ENCODE results near the gene EVPL. TPM values are rescaled to one million over a fixed set of nuclear protein-coding genes. Genes with fewer than 3 reads are reported as not detected.

The EVPL gene
- total and polyA plus RNA-seq, 10 of the 15 experiments (the other 5 are each of a cell fraction or from before 2014, with no cell fraction given): 0.03 TPM; not detected in 9

DNA sequence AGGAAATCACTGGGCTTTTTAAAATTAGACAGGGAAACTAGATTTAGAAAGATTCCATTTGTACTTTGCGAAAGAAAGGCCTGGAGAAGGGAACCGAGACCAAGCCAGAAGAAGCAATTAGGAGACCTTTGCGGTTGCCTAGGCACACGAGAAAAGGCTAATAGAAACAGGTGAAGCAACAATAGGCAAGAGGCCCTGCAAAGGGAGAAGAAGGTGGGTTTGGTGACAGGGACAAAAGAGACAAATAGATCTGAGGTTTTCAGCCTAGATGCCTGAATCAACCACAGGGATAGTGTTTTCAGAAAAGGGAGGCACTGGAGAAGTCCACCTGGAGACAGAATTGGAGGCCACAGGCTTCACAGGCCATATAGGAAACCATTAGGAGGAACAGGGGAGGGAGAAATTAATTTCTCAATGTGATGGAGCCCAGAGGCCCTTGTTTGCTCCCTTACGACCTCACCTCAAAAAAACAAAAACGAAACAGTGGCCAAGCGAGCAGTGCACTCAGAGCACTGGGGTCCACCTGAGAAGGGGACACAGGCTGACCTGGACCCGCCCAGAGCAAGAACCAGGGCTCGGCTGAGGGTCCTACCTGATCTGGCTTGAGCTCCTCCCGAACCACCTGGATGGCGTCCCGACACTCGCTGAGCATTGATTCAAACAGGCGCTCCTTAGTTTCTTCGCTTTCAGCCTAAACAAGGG is 22.9 kb upstream of the EVPL start:
- in situ Hi-C loops (cut with MboI): no loop called here
- no peak for FAIRE-seq
- CTCF ChIA-PET: interaction anchor here (0.7 to 1.4 kb wide), 2 partner anchors 9 to 36 kb away, joined by 4 to 5 read pairs; no protein-coding TSS in a partner anchor
- no peaks in the 10 kb centered on the region for H3K79me2 ChIP-seq (ENCODE audit: control insufficient read depth, insufficient read depth, low read length)
- SMC1A ChIA-PET (ENCODE audit: uncharacterized antibody, unreplicated experiment): no interaction called here
- H3K4me1 ChIP-seq (ENCODE audit: control insufficient read depth, insufficient read depth, low read length): peaks cover 11% of the 10 kb centered on the region
- RAD21 ChIA-PET (ENCODE audit: unreplicated experiment): interaction anchor here (1.1 kb wide), 1 partner anchor 230 kb away, joined by 4 read pairs; no protein-coding TSS in a partner anchor
- no peak for DNase-seq (ENCODE audit: low read depth, low spot score)
- H3K27ac ChIP-seq (ENCODE audit: control insufficient read depth, insufficient read depth): no peak overlapping the region
- H3K4me3 ChIP-seq: no peak overlapping the region
- POLR2A ChIA-PET: interaction anchor here (0.6 kb wide), 1 partner anchor 134 kb away, joined by 4 read pairs; no protein-coding TSS in a partner anchor
- TF ChIP-seq TAF1 (IDR thresholded peaks at IDR 0.05; ENCODE audit: borderline replicate concordance, low read depth, low read length) (no peak), POU2F2 (IDR thresholded peaks at IDR 0.05; ENCODE audit: borderline replicate concordance, low read depth, low read length) (no peak), MXI1 (IDR thresholded peaks at IDR 0.05; ENCODE audit: low read depth, low read length) (no peak), RBBP5 (conservative IDR thresholded peaks at IDR 0.05) (no peak), KDM1A (IDR thresholded peaks at IDR 0.05; ENCODE audit: borderline replicate concordance) (no peak), IRF4 (IDR thresholded peaks at IDR 0.05; ENCODE audit: low read depth, low read length) (no peak), IKZF2 (IDR thresholded peaks at IDR 0.05) (no peak), PML (IDR thresholded peaks at IDR 0.05; ENCODE audit: low read length) (no peak)
- 94% methylated on average over 14 of the region's 15 CpGs for WGBS (ENCODE audit: insufficient coverage, insufficient replicate concordance, low lambda C conversion rate, missing lambda C conversion rate)
- H3K36me3 ChIP-seq (ENCODE audit: control insufficient read depth in 2 of 2, insufficient read depth in 2 of 2, low read length in 1 of 2): peaks cover 23 to 40% of the 10 kb centered on the region in 2 experiments
- ATAC-seq: no peak
- no peaks in the 10 kb centered on the region for H3K9me3 ChIP-seq (replicated peaks; ENCODE audit: control insufficient read depth, insufficient read depth, low read length)
- no peak overlapping the region for H3K9ac ChIP-seq (ENCODE audit: control insufficient read depth, insufficient read depth, low read length)
- intact Hi-C loops (cut with micrococcal nuclease; ENCODE audit: unreplicated experiment): no loop called here
- H3K27me3 ChIP-seq (replicated peaks in 1 of 2; ENCODE audit: control insufficient read depth in 2 of 2, insufficient read depth in 2 of 2, low read length in 1 of 2): no peaks in the 10 kb centered on the region
- BruUV-seq (replicated peaks): no TSS peak
- no peak overlapping the region for H2AFZ ChIP-seq (ENCODE audit: control insufficient read depth, low read depth, low read length)
- H4K20me1 ChIP-seq (ENCODE audit: control insufficient read depth, insufficient read depth): no peaks in the 10 kb centered on the region
- H3K4me2 ChIP-seq (ENCODE audit: control insufficient read depth, insufficient read depth): no peak overlapping the region

Measured in GM12878 (cell line).